ENCODE results near the gene SIGLEC12.
"Not testable (repeated sequence)": the region's sequence is repeated elsewhere in the genome, so short reads cannot be mapped to it uniquely, and the experiment has no call there.

DNA sequence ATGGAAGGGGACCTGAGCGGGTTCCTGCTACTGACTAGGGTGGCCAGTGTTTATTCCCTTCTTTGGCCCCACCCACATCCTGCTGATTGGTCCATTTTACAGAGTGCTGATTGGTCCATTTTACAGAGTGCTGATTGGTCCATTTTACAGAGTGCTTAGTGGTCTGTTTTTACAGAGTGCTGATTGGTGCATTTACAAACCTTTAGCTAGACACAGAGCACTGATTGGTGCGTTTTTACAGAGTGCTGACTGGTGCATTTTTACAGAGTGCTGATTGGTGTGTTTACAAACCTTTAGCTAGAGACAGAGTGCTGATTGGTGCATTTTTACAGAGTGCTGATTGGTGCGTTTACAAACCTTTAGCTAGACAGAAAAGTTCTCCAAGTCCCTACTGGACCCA lies 54.1 kb downstream of the SIGLEC12 start:
- TF ChIP-seq, protein P1, sequence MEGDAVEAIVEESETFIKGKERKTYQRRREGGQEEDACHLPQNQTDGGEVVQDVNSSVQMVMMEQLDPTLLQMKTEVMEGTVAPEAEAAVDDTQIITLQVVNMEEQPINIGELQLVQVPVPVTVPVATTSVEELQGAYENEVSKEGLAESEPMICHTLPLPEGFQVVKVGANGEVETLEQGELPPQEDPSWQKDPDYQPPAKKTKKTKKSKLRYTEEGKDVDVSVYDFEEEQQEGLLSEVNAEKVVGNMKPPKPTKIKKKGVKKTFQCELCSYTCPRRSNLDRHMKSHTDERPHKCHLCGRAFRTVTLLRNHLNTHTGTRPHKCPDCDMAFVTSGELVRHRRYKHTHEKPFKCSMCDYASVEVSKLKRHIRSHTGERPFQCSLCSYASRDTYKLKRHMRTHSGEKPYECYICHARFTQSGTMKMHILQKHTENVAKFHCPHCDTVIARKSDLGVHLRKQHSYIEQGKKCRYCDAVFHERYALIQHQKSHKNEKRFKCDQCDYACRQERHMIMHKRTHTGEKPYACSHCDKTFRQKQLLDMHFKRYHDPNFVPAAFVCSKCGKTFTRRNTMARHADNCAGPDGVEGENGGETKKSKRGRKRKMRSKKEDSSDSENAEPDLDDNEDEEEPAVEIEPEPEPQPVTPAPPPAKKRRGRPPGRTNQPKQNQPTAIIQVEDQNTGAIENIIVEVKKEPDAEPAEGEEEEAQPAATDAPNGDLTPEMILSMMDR (optimal IDR thresholded peaks at IDR 0.05 in 1 of 3, IDR thresholded peaks at IDR 0.05 in 1 of 3, conservative IDR thresholded peaks at IDR 0.05 in 1 of 3; ENCODE audit: extremely low read depth in 1 of 3, insufficient read depth in 2 of 3, low read length in 3 of 3), result not testable (repeated sequence)
- TF ChIP-seq EZH2 (IDR thresholded peaks at IDR 0.05; ENCODE audit: low read length), result not testable (repeated sequence)

Data from keratinocyte (primary cell).